GM12801 (cell line): Measurements from ENCODE around the gene CUL3.

Source experiments
- TF ChIP-seq, protein P1 (sequence below): IDR thresholded peaks from one replicate; pipeline ENCODE4 v1.5.1; 2011; ENCODE audit warnings: control low read depth; ENCODE audit not compliant: insufficient read length; ENCODE audit errors: extremely low read depth

Gene CUL3

GRCh38 chr2:224525774-224526173, 59.4 kb downstream of the CUL3 start:
- TF ChIP-seq, protein P1, sequence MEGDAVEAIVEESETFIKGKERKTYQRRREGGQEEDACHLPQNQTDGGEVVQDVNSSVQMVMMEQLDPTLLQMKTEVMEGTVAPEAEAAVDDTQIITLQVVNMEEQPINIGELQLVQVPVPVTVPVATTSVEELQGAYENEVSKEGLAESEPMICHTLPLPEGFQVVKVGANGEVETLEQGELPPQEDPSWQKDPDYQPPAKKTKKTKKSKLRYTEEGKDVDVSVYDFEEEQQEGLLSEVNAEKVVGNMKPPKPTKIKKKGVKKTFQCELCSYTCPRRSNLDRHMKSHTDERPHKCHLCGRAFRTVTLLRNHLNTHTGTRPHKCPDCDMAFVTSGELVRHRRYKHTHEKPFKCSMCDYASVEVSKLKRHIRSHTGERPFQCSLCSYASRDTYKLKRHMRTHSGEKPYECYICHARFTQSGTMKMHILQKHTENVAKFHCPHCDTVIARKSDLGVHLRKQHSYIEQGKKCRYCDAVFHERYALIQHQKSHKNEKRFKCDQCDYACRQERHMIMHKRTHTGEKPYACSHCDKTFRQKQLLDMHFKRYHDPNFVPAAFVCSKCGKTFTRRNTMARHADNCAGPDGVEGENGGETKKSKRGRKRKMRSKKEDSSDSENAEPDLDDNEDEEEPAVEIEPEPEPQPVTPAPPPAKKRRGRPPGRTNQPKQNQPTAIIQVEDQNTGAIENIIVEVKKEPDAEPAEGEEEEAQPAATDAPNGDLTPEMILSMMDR = no peak

DNA sequence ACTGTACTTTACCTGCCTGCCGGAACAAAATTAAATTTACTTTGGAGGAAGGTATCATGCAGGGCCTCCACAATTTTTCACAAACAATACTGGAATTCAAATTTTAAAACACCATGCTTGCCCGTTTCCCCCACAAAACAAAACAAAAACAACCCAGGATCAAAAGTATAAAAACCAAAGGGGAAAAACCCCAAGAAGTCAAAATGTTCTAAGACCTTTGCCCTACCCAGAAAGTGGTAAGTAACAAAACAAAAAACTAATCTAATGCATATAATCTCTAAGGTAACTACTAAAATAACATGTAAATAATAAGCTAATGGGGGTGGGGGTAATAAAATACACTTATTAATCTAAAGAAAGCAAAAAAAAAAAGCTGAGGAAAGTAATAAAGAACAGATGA, 60.5 kb downstream of the CUL3 start:
- TF ChIP-seq, protein P1 = no peak

DNA sequence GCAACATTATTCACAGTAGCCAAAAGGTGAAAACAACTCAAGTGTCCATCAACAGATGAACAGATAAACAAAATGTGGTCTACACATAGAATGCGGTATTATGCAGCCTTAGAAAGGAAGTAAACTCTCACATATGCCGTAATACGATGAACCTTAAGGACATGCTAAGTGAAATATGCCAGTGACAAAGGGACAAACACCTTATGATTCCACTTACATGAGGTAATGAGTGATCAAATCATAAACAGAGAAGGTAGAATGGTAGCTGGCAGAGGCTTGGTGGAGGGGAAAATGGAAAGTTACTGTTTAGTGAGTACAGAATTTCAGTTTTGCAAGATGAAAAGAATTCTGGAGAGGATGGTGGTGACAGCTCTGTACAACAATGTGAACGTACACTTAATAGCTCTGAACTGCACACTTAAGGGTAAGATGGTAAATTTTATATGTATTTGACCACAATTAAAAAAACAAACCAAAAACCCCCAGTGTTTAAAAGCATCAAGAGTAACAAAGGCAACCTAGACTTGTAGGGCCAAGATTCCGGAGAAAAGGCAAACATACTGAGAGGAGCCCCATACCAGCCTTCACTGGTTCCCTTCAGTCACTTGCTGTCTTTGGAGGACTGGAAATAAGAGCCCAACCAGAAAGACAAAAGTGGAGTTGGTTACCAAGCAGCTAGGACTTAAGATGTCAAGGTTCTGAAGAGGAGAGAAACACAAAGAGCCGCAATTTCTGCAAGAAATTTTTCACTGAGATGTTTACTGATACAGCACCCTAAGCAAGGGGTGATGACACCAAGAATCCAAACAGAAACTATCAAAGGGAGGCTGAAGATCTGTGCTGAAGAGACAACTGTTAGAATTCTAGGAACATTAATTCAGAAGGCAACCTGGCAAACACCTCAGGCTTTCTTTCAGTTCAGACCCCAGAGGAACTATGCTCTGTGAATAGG, 61.3 kb downstream of the CUL3 start:
- TF ChIP-seq, protein P1 = no peak

DNA sequence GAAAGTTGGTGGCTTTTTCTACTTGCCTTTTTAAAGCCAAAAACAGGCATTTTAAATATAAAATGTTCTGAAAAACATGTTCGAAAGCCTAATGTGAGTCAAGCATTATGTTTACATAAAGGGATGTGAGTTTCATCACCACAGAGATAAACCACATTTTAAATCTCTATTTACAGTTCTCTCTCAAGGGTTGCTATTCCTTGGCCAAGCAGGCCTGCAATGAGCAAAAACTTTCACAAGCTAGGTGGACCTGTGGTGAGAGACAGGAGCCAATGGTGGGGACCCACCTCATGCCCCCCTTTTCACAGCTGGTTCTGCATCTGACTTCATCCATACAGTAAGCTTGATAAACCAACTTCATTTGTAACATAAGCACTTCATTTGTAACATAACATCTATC, 65.1 kb downstream of the CUL3 start:
- TF ChIP-seq, protein P1 = no peak

DNA sequence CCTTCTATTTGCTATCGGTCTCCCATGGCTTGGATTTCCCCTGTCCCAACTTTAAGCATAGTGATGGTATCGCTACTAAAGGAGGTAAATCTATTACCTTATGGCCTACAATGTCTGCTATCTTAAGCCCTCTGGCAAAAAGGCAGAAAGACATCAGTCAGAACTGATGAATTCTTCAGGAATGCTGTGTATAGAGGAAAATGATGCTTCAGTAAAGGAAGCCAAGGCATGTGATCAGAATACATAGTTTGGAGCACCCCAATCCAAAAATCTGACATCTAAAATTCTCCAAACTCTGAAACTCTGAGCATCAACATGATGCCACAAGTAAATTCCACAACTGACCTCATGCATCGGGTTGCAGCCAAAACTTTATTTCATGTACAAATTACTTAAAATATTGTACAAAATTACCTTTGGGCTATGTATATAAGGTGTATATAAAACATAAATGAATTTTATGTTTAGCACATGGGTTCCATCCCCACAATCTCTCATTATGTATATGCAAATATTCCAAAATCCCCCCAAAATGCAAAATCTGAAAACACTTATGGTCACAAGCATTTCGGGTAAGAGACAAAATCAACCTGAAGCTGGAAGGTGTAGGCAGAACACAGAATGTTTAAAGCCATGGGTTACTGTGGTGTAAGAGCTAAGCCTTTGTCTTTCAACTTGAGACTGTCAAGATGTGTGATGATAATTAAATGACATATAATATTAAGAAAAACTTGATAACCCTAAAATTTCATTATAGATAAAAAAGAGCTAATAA, 66.2 kb downstream of the CUL3 start:
- TF ChIP-seq, protein P1 = no peak

DNA sequence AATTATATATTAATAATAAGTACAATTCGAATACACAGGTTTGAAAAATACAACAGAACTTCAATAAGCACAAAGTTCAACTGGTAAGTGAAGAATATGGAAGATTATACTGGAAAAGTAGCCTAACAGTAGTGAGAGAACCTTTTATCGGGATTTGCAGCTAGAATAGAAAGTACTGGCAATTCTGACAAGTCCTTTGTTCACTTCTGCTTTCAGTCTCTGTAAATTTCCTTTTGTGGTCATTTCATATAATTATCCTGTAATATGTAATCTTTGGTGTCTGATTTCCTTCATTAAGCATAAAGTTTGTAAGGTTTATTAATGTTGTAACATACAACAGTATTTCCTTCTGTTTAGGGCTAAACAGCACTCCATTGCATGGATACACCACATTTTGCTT, 67.2 kb downstream of the CUL3 start:
- TF ChIP-seq, protein P1 = no peak

GRCh38 chr2:224513991-224514390, 71.2 kb downstream of the CUL3 start:
- TF ChIP-seq, protein P1 = no peak
